K562 (cell line): ENCODE measurements around the gene ICE2. TPM values are rescaled to one million over a fixed set of nuclear protein-coding genes. Genes with fewer than 3 reads are reported as not detected.

Source experiments
- E2F4 ChIP-seq: sonication (generic); formaldehyde crosslinking; IDR thresholded peaks from 2 replicates; pipeline ENCODE4 v1.8.0; 2022; ENCODE audit warnings: mild to moderate bottlenecking, low read depth, missing genetic modification reagents
- ELF1 ChIP-seq: fragments of 200-800 bp; sonication (Bioruptor generic); IDR thresholded peaks from 2 replicates; pipeline ENCODE4 v1.6.1; 2016; ENCODE audit warnings: missing genetic modification characterization, missing compliant biosample characterization
- FUS ChIP-seq: fragments of 200-400 bp; formaldehyde crosslinking; optimal IDR thresholded peaks from 2 replicates; pipeline ENCODE3; 2017; ENCODE audit warnings: low read depth, low read length
- NFATC3 ChIP-seq: fragments of 450-650 bp; IDR thresholded peaks from 2 replicates; pipeline ENCODE4 v1.6.1; 2017; ENCODE audit warnings: mild to moderate bottlenecking
- PCBP1 ChIP-seq: fragments of 200-400 bp; formaldehyde crosslinking; IDR thresholded peaks from 2 replicates; pipeline ENCODE4 v1.6.1; 2018; ENCODE audit warnings: mild to moderate bottlenecking, low read depth, low read length; ENCODE audit not compliant: poor library complexity, severe bottlenecking
- SNRNP70 ChIP-seq: fragments of 200-400 bp; formaldehyde crosslinking; optimal IDR thresholded peaks from 2 replicates; pipeline ENCODE3; 2017; ENCODE audit warnings: low read depth, low read length
- VEZF1 ChIP-seq: fragments of 200-800 bp; sonication (Bioruptor generic); IDR thresholded peaks from 2 replicates; pipeline ENCODE4 v1.6.1; 2017; ENCODE audit warnings: missing genetic modification characterization, missing compliant biosample characterization
- YBX1 ChIP-seq: fragments of 450-650 bp; IDR thresholded peaks from 2 replicates; pipeline ENCODE4 v1.7.1; 2016; ENCODE audit warnings: mild to moderate bottlenecking
- ZBTB2 ChIP-seq: fragments of 450-650 bp; IDR thresholded peaks from 2 replicates; pipeline ENCODE4 v1.6.1; 2016; ENCODE audit warnings: antibody characterized with exemption
- ZNF197 ChIP-seq: fragments of 200-800 bp; sonication (Bioruptor generic); IDR thresholded peaks from 2 replicates; pipeline ENCODE4 v1.6.1; 2016; ENCODE audit warnings: low read depth, missing genetic modification characterization, missing compliant biosample characterization
- ZNF282 ChIP-seq: sonication (generic); formaldehyde crosslinking; IDR thresholded peaks from 2 replicates; pipeline ENCODE4 v1.8.1; 2023; ENCODE audit warnings: missing genetic modification reagents
- ZNF431 ChIP-seq: sonication (generic); formaldehyde crosslinking; IDR thresholded peaks from 2 replicates; pipeline ENCODE4 v1.8.0; 2022; ENCODE audit warnings: mild to moderate bottlenecking, missing genetic modification reagents
- ZNF592 ChIP-seq: fragments of 450-650 bp; IDR thresholded peaks from 2 replicates; pipeline ENCODE4 v1.6.1; 2017; ENCODE audit warnings: antibody characterized with exemption, mild to moderate bottlenecking
- polyA plus RNA-seq, 8 experiments: library from polyadenylated mRNA; depleted of rRNA in 4 of 8; stranded (reverse) in 5 of 8; unstranded in 3 of 8; fragments of >200 nt; fragmentation: Nextera tagmentation in 2 of 8; fragmentation: Illumina TruSeq in 1 of 8; extraction: Ambion mirVana in 2 of 8; extraction: Trizol in 1 of 8; gene quantifications; 2 replicates each; pipeline versions ENCODE4 v1.2.1 to v1.2.3, GENCODE V29; 2011 to 2014; ENCODE audit warnings: inconsistent platforms in 1 of 8, missing spikeins in 1 of 8
- total RNA-seq, 7 experiments: library from RNA; depleted of rRNA in 6 of 7; stranded (reverse); fragments of >200 nt in 6 of 7; fragmentation: Illumina TruSeq in 2 of 7; extraction: Trizol in 2 of 7; gene quantifications; 2 replicates each; pipeline versions ENCODE4 v1.2.1 to v1.2.3, GENCODE V29; 2011 to 2021; ENCODE audit warnings: low replicate concordance in 1 of 7
- TF ChIP-seq, protein P1 (sequence below): fragments of 450-650 bp; formaldehyde crosslinking; IDR thresholded peaks from 2 replicates; pipeline ENCODE4 v1.4.0; 2020; ENCODE audit warnings: mild to moderate bottlenecking, mixed read lengths
- TF ChIP-seq, protein P2 (sequence below): IDR thresholded peaks from 2 replicates; pipeline ENCODE4 v1.6.1; 2014; ENCODE audit warnings: antibody characterized with exemption
- TF ChIP-seq, protein P3 (sequence below): sonication (generic); formaldehyde crosslinking; IDR thresholded peaks from 2 replicates; pipeline ENCODE4 v1.9.0; 2022; ENCODE audit warnings: mild to moderate bottlenecking, missing genetic modification reagents

ICE2 gene
- total and polyA plus RNA-seq, 9 of the 15 experiments (the other 6 are each of a cell fraction or from before 2014, with no cell fraction given) = 21.8 to 87.9 (median 58.1) TPM

DNA sequence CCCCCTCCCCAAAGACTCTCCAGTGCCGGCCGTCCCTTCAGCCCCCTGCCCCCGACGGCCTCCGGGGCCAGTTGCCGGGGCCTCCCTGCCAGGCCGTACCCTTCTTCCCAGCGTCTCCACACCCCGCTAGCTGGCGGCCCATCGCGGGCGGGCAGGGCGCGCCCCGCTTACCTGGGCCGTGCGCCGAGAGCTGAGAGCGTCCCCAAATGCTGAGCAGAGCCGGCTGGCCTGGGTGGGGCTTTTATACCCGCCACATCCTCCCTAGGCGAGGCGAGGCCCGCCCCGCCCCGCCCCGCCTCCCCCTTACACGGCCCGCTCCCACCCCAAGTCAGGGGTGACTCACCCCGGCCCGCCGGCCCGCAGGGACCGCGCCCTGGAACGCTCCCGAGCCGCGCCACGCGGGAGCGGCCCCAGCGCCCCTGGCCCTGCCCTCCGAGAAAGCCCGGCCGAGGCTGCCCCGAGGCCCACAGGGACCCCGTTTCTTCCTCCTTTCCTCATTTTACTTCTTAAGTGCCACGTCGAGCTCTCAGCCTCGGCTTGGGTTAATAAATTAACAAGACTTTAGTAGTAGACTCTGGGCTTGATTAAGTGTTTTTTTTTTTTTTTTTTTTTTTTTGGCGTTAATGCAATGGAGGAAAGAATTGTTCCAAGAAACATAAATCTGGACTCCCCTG is 81.0 kb downstream of the ICE2 start, which contains the start of gene ANXA2 (continued):
- no peak for TF ChIP-seq ZNF592
- TF ChIP-seq E2F4 (CRISPR knock-in tag) = no peak
- TF ChIP-seq NFATC3 = no peak
- TF ChIP-seq, protein P1, sequence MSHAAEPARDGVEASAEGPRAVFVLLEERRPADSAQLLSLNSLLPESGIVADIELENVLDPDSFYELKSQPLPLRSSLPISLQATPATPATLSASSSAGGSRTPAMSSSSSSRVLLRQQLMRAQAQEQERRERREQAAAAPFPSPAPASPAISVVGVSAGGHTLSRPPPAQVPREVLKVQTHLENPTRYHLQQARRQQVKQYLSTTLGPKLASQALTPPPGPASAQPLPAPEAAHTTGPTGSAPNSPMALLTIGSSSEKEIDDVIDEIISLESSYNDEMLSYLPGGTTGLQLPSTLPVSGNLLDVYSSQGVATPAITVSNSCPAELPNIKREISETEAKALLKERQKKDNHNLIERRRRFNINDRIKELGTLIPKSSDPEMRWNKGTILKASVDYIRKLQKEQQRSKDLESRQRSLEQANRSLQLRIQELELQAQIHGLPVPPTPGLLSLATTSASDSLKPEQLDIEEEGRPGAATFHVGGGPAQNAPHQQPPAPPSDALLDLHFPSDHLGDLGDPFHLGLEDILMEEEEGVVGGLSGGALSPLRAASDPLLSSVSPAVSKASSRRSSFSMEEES (CRISPR knock-in tag) = no peak
- no peak for TF ChIP-seq ZNF282
- no peak for TF ChIP-seq FUS
- no peak for TF ChIP-seq ZBTB2
- no peak for TF ChIP-seq YBX1
- TF ChIP-seq PCBP1 = peak; percentile 92
- TF ChIP-seq, protein P2, sequence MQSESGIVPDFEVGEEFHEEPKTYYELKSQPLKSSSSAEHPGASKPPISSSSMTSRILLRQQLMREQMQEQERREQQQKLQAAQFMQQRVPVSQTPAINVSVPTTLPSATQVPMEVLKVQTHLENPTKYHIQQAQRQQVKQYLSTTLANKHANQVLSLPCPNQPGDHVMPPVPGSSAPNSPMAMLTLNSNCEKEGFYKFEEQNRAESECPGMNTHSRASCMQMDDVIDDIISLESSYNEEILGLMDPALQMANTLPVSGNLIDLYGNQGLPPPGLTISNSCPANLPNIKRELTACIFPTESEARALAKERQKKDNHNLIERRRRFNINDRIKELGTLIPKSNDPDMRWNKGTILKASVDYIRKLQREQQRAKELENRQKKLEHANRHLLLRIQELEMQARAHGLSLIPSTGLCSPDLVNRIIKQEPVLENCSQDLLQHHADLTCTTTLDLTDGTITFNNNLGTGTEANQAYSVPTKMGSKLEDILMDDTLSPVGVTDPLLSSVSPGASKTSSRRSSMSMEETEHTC = no peak
- TF ChIP-seq SNRNP70 = no peak
- TF ChIP-seq ELF1 (tag) = no peak
- no peak for TF ChIP-seq ZNF431
- peak; percentile 96 for TF ChIP-seq VEZF1 (CRISPR knock-in tag)
- TF ChIP-seq, protein P3, sequence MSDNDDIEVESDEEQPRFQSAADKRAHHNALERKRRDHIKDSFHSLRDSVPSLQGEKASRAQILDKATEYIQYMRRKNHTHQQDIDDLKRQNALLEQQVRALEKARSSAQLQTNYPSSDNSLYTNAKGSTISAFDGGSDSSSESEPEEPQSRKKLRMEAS = no peak
- TF ChIP-seq ZNF197 (CRISPR knock-in tag) = no peak
